NCI-H226 (cell line): Measurements from ENCODE around the gene TNN.

Experiments
- DNase-seq: peaks from one replicate; pipeline ENCODE4 v3.0.0-alpha.2; 2015

TNN gene

GRCh38 chr1:175179837-175180590 lies 112.4 kb downstream of the TNN start:
- no peak for DNase-seq

GRCh38 chr1:175182201-175182746 lies 114.6 kb downstream of the TNN start:
- no peak for DNase-seq

DNA sequence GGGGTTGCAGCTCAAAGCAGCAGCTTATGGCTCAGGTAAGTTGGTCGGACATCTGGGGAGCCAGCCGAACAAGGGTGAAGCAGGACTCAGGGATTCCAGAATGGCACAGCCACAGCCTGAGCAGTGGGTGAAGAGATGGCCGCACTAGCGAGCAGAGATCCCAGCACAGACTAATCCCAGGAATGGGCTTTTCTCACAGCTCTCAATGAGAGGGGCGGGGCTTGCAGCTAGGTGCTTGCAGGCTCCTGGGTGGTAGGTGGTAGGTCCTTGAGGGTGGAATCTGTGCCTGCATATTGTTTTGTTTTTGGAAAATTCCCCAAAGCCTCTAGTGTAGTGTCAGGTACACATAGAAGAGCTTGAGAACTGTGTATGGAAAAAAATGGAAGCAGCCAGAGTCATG lies 116.0 kb downstream of the TNN start:
- no peak for DNase-seq

DNA sequence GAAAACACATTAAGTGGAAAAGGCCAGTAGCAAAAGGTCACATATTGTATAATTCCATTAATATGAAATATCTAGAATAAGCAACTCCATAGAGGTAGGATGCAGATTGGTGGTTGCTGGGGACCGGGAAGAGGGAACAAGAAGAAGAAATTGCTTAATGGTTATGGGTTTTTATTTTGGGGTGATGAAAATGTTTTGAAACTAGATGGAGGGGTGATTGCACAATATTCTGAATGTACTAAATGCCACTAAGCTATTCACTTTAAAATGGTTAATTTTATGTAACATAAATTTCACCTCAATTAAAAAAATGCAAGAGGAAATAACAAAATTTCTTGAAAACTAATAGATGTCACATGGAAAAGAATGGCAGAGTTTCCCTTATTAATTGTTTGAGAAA lies 118.3 kb downstream of the TNN start:
- DNase-seq, result no peak

DNA sequence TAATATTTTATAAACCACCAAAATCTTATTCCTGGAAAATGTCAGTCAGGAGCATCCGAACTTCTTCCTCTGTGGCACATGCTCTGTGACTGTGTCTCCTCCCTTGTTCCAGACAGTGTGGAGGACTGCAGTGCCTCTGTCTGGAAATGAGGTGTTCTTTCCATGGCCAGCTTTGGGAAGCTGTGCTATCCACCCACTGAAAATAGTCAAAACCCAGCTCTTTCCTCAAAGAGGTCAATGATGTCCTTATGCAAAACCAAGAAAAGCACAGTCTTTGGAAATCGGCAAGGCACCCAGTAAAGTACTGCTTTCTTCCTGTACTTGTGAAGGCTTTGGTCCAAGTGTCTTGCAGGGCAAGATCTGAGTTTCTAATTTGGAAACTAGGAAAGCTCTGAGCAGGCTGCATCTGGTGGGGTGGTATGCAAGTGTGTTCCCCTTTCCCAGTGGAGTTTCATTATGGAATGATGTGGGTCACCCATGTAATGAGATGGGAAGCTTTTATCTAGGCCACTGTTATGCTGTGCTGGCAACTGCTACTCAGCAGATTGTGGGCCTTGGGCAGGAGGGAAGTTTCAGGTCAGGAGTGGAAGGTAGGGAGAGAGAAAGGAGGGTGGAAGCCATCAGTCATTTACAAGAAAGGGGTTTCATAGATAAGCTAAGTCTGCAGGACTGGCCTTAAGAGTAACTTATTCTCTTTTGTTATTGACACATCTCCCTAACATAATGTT lies 119.0 kb downstream of the TNN start:
- no peak for DNase-seq

DNA sequence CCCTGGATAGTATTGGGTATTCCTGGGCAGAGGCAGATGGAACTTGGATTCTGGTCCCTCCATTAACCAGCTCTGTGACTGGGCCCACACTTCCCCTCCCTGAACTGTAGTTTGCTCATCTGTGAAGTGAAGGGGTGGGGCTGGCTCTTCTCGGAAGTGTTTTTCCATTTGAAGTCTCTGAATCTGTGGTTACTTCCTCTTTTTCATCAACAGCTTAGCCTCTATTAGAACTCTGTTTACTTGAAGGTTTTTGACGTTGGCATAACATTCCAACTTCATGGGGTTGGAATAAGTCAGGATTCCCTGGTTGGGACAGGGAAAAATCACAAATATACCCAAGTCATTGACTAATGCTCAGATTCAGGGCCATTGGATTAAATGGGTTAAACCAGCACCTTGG lies 121.3 kb downstream of the TNN start:
- no peak for DNase-seq

GRCh38 chr1:175191659-175192058 lies 124.0 kb downstream of the TNN start:
- DNase-seq, result no peak

DNA sequence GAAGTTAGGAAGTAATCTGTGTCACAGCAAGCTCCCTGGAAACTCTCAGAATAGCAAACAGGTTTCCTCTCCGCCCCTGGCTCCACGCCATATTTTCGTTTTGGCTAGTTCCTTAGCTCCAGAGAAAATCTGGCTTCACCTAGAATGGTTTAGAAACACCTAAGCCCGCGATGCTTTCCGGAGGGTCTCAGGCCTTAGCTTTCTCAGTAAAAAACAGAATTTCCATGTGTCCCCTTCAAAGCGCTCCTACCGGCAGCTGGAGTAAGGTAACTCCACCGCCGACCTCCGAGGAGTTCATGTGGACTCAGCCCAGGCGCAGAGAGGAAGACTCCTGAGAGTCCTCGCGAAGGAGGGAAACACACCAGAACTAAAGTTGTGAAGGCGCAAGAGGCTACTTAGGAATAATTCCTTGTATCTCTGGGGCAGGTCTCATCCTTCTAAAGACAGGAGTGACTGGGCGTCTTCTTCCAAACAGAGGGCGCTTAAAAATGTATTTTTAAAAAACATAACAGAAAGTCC lies 124.5 kb downstream of the TNN start:
- DNase-seq, result no peak

- DNase-seq, result peak; percentile 38
Measured at GRCh38 chr1:175192630-175193526, 125.2 kb downstream of the TNN start, which contains the start of gene KIAA0040. Gene KIAA0040 (minus strand): TSS chr1:175192776. CDS start chr1:175161013, 31,763 bp downstream.

GRCh38 chr1:175193527-175193910 lies 125.9 kb downstream of the TNN start:
- DNase-seq, result no peak

DNA sequence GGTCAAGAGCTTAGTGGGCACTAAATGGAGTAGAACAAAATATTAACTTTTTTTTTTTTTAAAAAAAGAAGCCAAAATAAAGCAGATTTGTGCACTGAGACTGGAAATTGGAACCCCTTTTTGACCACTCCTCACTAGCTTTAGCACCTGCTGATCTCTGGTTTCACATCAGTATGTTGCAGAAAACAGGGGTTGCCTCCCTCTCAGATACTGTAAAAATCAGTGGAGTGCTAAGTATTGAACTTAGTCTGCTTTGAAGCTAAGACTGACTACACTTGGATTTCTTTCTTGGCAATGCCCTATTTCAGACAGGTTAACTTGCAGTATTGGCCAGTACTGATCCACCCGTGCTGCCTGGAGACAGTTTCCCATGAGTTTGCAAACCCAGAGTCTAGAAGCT lies 127.6 kb downstream of the TNN start:
- DNase-seq, result no peak

- no peak for DNase-seq
Measured at GRCh38 chr1:175195798-175196197, 128.2 kb downstream of the TNN start.

GRCh38 chr1:175197531-175197930 lies 129.9 kb downstream of the TNN start:
- DNase-seq, result peak; percentile 68
